Measurements from ENCODE around the gene ZAP70. TPM values are rescaled to one million over a fixed set of nuclear protein-coding genes. Genes with fewer than 3 reads are reported as not detected.

Gene ZAP70
- total RNA-seq, 1 donor: under 0.01 TPM

DNA sequence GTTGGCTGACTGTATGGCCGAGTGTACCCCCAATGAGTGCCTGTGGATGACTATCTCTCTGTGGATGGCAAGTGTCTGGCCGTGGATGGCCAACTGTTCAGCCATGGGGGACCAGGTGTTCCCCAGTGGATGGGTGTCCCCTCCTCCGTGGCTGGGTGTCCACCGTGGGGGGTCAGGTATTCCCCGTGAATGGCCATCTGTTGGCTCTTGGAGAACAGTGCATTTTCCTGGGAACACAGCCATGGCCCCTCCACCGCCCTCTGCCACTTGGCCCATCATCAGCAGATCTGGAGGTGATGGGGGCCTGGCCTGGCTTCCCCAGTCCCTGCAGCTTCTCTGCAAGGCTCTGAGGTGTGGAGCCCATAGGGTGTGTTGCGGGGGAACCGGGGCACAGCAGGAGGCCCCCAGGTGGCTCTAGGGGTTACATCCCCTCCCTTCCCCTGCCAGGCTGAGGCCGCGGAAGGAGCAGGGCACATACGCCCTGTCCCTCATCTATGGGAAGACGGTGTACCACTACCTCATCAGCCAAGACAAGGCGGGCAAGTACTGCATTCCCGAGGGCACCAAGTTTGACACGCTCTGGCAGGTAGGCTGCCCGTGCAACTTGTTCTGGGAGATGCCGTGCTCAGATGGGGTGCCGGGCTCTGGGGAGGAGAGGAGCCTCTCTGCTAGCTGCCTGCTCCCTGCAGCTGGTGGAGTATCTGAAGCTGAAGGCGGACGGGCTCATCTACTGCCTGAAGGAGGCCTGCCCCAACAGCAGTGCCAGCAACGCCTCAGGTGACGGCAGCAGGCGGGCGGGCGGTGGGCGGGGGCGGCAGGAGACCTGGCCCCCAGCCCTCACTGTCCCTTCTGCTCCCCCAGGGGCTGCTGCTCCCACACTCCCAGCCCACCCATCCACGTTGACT, 19.3 kb downstream of the ZAP70 start:
- no peak for DNase-seq (ENCODE audit: insufficient read length, low spot score, missing footprints)
- Histone ChIP-seq H3K4me1 (ENCODE audit: insufficient read depth, low read length) (no peaks in the 10 kb centered on the region), H3K4me2 (ENCODE audit: insufficient read depth, low read length) (no peak overlapping the region), H3K9me3 (ENCODE audit: low read depth, low read length) (no peaks in the 10 kb centered on the region), H4K20me1 (ENCODE audit: insufficient read depth, low read length) (no peaks in the 10 kb centered on the region), H3K4me3 (ENCODE audit: insufficient read depth, low read length) (no peak overlapping the region), H3K27me3 (ENCODE audit: insufficient read depth, low read length) (no peaks in the 10 kb centered on the region), H2AFZ (ENCODE audit: low read length) (no peak overlapping the region), H3K27ac (ENCODE audit: low read depth, low read length) (no peak overlapping the region), H3K36me3 (ENCODE audit: insufficient read depth, low read length) (no peaks in the 10 kb centered on the region), H3K79me2 (ENCODE audit: insufficient read depth, low read length) (no peaks in the 10 kb centered on the region)
- TF ChIP-seq CTCF (IDR thresholded peaks at IDR 0.05; ENCODE audit: extremely low read depth, low read depth, low read length): no peak

DNA sequence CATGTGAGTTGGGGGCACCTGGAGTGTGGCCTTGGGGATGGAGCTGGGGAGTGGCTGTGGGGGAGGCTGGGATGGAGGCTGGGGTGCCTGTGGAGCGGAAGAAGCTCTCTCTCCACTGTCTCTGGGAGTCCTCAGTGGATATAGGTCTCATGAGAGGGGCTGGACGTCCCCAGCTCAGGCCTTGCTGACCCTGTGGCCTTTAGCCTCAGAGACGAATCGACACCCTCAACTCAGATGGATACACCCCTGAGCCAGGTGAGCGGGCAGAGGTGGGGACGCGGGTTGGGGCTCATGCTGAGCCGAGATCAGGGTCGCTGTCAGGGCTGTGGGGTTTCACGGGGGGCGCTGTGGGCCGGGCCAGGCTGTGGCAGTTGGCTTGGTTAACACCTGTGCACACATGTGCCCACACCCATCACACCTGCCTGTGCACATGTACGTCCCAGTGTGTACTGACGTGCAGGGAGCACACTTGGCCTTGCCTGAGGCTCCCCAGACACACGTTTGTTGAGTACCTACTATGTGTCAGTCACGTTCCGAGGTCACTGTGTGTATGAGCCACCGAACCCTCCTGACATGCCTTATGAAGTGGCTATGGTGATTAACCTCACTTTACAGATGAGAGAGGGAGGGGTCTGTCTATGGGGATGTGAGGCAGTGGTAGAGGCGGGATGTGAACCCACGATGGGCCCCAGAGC, 20.1 kb downstream of the ZAP70 start:
- DNase-seq (ENCODE audit: insufficient read length, low spot score, missing footprints): peak; percentile 66
- no peak overlapping the region for H3K4me3 ChIP-seq (ENCODE audit: insufficient read depth, low read length)
- H3K9me3 ChIP-seq (ENCODE audit: low read depth, low read length): no peaks in the 10 kb centered on the region
- TF ChIP-seq CTCF (IDR thresholded peaks at IDR 0.05; ENCODE audit: extremely low read depth, low read depth, low read length): no peak
- no peaks in the 10 kb centered on the region for H3K4me1 ChIP-seq (ENCODE audit: insufficient read depth, low read length)
- no peak overlapping the region for H2AFZ ChIP-seq (ENCODE audit: low read length)
- H3K4me2 ChIP-seq (ENCODE audit: insufficient read depth, low read length): no peak overlapping the region
- H3K27me3 ChIP-seq (ENCODE audit: insufficient read depth, low read length): no peaks in the 10 kb centered on the region
- no peaks in the 10 kb centered on the region for H3K36me3 ChIP-seq (ENCODE audit: insufficient read depth, low read length)
- H3K27ac ChIP-seq (ENCODE audit: low read depth, low read length): no peak overlapping the region
- H3K79me2 ChIP-seq (ENCODE audit: insufficient read depth, low read length): no peaks in the 10 kb centered on the region
- no peaks in the 10 kb centered on the region for H4K20me1 ChIP-seq (ENCODE audit: insufficient read depth, low read length)

GRCh38 chr2:97734061-97735051, 21.0 kb downstream of the ZAP70 start:
- no peak overlapping the region for H3K27ac ChIP-seq (ENCODE audit: low read depth, low read length)
- H4K20me1 ChIP-seq (ENCODE audit: insufficient read depth, low read length): no peaks in the 10 kb centered on the region
- H3K79me2 ChIP-seq (ENCODE audit: insufficient read depth, low read length): no peaks in the 10 kb centered on the region
- no peaks in the 10 kb centered on the region for H3K4me1 ChIP-seq (ENCODE audit: insufficient read depth, low read length)
- TF ChIP-seq CTCF (IDR thresholded peaks at IDR 0.05; ENCODE audit: extremely low read depth, low read depth, low read length): no peak
- no peaks in the 10 kb centered on the region for H3K27me3 ChIP-seq (ENCODE audit: insufficient read depth, low read length)
- DNase-seq (ENCODE audit: insufficient read length, low spot score, missing footprints): peak; percentile 71
- no peak overlapping the region for H2AFZ ChIP-seq (ENCODE audit: low read length)
- no peak overlapping the region for H3K4me2 ChIP-seq (ENCODE audit: insufficient read depth, low read length)
- no peaks in the 10 kb centered on the region for H3K9me3 ChIP-seq (ENCODE audit: low read depth, low read length)
- no peaks in the 10 kb centered on the region for H3K36me3 ChIP-seq (ENCODE audit: insufficient read depth, low read length)
- H3K4me3 ChIP-seq (ENCODE audit: insufficient read depth, low read length): no peak overlapping the region

All from osteoblast (primary cell).